Stimulated activated CD8-positive, alpha-beta memory T cell treated with anti-CD3 and anti-CD28 coated beads, Interleukin-12 subunit alpha, Interleukin-12 subunit beta, amount 100 ng/mL, for 1 hour (primary cell): ENCODE data around the gene MIEF2.

Source experiments
- DNase-seq: peaks from one replicate; pipeline ENCODE4 v3.0.0-alpha.2; 2020; ENCODE audit warnings: low read depth

MIEF2 gene

DNA sequence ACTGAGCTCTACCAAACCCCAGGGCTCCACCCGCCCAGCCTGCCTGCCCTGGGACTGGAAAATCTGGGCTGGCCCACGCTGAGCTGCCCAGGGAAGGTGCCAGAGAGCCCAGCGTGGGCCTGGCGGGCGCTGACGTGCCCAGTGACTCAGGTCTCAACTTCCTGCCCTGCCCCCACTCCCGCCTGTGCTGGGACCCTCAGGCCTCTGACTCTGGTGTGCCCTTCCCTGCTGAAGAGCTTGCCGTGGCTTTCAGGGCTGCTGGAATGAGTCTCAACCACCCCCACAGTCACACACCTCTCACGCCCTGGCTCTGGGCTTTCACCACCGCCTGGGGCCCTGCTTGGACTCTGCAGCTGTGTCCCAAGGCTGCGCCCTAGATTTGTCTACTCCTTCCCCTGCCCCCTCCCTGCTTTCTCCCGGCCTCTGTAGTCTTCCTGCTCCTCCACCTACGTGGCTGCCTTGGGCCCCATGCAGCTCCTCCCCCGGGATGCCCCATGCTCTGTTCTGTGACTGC, 24.7 kb upstream of the MIEF2 start:
- no peak for DNase-seq

DNA sequence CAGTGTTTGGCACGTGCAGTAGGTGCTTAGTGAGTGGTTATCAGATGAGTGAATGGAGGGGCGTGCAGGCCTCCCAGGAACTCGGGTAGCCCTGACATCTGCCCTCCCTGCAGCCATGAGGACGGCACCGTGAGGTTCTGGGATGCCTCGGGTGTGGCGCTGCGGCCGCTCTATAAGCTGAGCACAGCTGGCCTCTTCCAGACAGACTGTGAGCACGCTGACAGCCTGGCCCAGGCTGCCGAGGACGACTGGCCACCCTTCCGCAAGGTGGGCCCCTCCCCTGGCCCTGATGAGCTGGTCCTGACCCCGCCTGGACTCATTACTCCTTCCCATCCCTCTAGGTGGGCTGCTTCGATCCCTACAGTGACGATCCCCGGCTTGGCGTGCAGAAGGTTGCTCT, 24.0 kb upstream of the MIEF2 start:
- DNase-seq: no peak

GRCh38 chr17:18237461-18237860, 23.0 kb upstream of the MIEF2 start:
- DNase-seq: no peak

DNA sequence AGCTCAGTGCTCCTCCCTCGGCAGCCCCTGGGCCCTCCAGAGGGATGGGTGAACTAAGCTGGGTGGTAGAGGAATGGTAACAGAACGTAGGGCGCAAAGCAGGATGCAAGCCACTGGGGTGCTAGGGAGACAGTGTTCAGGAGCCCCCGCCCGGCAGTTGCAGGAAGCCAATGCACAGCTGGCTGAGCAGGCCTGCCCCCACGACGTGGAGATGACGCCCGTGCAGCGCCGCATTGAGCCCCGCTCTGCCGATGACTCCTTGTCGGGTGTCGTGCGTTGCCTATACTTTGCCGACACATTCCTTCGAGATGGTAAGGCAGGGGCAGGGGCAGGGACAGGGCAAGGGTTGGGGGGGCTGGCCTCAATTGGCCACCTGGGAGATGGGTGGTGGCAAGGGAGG, 22.2 kb upstream of the MIEF2 start:
- DNase-seq: no peak

DNA sequence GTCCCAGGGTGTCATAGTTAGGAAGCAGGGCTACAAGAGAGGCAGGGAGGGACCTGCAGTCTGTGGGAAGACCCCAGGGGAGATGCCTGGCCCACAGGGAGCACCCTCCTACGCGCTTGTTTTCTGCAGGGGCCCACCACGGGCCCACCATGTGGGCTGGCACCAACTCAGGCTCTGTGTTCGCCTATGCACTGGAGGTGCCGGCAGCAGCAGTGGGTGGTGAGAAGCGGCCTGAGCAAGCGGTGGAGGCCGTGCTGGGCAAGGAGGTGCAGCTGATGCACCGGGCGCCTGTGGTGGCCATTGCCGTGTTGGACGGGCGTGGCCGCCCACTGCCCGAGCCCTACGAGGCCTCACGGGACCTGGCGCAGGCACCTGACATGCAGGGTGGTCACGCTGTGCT, 20.0 kb upstream of the MIEF2 start:
- DNase-seq: no peak

GRCh38 chr17:18241229-18241871, 19.1 kb upstream of the MIEF2 start:
- no peak for DNase-seq

DNA sequence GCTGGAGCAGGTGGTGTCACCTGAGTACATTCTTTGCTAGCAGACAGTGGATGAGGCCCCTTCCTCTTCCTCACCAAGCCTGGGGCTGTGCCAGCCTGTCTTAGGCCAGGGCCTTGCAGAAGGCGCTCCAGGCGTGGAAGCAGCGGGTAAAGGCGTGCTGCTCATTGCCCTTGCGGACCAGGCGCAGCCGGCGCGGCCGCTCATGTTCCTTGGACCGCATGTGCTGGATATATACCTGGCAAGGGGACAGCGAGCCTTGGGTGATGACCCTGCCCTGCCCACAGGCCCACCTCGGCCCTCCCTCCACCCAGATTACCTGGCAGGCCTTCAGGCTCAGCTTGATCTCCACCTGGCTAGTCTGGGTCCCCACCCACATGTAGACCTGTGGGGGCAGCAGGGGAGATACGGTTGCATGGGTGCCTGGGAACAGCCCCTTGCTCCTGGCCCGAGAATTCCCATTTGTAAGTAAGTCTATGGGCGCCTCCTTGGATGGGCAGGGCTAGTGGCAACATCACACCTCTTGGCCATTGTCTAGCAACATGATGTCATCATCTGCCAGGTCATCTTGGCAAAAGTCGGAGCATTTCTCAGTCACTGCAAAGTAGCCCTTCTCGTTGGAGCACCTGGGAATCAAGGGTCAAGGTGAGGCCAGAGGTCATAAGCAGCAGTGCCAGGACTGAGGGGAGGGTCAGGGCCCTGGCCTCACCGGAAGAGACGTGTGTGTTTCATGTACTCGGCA, 15.3 kb upstream of the MIEF2 start:
- no peak for DNase-seq

- DNase-seq: no peak
Measured at GRCh38 chr17:18246109-18246725, 14.2 kb upstream of the MIEF2 start.

DNA sequence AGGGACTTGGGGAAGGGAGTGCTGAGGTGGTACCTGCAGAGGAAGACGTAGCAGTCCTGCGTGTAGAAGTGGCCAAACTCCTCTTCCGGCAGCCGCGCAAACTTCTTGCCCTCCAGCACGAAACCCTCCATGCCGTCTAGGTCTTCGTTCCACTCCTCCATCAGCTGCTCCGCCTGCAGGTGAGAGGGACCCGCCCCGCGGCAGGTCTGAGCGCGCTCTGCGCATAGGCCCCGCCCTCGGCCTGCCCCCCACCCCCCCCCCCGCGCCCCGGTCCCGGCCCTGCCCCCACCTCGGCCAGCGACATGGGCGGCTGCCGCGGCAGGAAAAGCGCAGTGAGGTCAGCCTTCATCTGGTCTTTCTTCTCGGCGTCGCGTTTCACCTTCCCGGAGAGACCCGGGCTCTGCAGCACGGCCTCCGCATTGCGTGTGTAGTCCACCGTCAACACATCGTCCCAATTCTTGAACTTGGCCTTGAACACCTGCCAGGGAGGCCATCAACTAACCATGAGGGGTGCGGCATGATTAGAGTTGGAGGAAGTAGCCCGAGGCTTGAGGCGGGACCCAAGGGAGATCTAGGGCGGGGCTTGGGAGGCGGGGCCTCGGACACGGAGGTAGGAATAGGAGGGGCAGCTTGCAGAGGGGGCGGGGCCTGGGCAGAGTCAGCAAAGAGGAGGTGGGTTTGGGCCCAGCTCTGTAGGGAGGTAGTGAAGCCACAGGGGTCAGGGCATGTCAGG, 13.4 kb upstream of the MIEF2 start:
- no peak for DNase-seq

- DNase-seq: no peak
Measured at GRCh38 chr17:18247613-18248001, 12.9 kb upstream of the MIEF2 start.

- DNase-seq: peak; percentile 39
Measured at GRCh38 chr17:18248300-18248731, 12.1 kb upstream of the MIEF2 start.

DNA sequence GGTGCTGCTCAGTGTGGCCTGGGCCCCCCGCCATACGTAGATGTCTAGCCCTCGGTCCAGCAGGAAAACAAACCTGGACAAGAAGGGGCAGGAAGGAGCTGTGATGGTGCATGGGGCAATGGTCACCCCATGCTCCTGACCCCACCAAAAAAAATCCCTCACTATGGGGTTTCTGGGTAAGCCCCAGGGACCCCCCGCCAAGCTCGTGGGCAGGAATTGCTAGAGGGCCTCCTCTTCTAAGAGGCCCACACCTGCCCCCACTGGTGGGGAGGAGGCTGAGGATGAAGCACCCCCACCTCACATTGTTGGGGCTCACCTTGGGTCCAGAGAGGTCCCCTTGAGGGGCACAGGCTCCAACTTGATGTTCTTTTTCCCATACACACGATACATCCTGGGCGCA, 11.7 kb upstream of the MIEF2 start:
- no peak for DNase-seq

DNA sequence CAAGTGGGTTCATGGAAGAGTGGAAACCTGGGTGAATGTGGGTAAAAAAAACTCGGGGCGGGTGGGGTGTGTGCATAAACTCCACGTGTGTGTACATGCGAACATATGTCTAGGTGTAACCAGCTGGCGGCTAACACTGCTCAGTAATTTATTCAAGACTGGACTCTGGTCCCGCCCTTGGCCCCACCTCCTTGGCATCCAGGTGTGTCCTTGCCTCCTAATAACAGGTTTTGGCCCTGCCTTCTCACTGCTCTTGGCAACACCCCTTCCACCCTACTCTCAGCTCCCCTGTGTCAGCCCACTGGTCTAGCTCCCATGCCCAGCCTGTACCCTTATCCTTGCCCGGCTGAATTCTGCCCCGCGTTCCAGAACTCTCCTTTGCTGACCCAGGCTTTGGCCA, 10.2 kb upstream of the MIEF2 start:
- DNase-seq: no peak

DNA sequence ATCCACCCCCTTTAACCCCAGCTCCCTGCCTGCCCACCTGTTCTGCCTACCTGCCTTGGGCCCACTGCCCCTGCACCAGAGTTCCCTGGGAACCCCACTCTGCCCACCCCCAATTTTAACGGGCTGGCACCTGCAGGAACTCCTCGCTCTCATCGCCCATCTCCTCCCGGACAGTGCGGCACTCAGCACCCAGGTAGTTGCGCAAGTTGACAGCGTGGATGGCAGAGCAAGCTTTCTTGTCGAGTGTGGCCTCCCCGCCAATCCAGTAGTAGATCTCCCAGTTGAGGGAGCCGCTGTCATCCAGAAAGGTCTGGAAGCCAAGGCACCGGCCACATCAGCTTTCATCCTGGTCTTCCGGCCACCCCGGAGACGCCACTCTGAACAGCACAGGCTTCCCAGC, 9.8 kb upstream of the MIEF2 start:
- no peak for DNase-seq

DNA sequence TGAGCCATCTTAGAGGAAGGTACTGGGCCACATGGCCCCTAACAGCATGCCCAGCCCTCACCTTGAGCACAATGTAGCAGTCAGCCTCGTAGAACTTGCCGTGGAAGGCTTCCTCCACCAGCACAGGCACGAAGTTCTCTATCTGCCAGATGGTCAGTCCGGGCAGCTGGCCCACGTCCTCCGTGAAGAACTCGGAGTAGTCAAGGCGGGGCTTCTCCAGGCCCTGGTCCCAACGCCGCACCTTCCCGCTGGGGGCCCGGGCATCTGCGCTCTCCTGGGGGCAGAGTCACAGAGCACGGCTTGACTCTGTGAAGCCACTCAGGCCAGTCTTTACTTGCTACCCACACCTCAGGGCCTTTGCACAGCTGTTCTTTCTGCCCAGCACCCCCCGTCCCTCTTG, 9.3 kb upstream of the MIEF2 start:
- DNase-seq: no peak

DNA sequence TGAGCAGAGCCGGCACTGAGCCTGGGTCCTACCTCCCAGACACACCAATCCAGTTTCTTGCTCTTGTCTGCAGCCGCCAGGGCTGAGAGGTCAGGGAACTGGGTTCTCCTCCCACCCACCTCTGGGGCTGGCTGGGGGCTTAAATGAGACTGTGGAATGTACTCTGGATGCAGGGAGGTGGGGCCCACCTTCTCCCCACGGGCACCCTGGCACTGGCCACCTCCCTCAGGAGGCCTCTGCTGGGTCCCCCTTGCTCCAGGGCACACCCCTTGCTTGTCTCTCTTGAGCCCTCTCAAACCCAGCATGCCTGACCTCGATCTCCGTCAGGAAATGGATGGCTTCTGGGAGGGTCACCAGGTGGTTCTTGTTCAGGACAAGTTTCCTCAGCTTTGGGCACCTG, 8.3 kb upstream of the MIEF2 start:
- DNase-seq: no peak

- no peak for DNase-seq
Measured at GRCh38 chr17:18253187-18253884, 7.1 kb upstream of the MIEF2 start.

DNA sequence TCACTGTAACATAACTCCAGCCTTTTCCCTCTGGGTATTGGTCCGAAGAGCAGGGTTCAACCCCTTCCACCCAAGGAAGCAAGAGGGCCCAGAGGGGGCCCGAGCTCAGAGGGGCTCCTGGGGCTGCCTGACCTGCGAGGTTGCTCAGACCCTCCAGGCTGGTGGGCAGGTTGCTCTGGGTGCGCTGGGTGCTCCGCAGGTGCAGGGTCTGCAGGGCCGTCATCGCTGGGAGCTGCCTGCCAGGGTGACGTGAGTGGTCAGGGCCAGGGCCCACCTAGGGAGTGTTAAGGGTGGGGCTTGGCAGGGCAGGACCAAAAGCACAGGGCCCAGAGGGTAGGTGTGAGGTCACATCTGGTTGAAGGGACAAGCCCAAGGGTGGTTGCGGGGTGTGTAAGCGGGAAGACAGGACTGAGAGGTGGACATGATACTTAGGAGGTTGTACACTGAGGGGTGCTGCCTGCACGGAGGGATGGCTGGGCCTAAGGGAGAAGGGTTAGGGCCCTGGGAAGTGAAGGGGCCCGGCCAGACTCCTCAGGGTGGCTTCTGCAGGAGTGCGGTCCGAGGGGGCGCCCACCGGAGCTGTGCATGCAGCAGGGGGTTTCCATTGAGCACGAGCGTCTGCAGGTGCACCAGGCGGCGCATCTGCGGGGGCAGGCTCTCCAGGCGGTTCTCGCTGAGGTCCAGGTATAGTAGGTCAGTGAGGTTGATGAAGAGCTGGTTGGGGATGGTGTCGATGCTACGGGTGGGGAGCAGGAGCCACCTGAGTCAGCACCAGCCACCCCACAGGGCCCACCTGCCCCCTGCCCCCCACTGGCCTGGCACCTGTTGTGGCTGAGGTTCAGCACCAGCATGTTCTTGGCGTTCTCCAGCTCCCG, 6.3 kb upstream of the MIEF2 start:
- no peak for DNase-seq

- no peak for DNase-seq
Measured at GRCh38 chr17:18254888-18255649, 5.4 kb upstream of the MIEF2 start.

- DNase-seq: no peak
Measured at GRCh38 chr17:18256351-18256750, 4.1 kb upstream of the MIEF2 start.
